HG03565 (cell line): ENCODE measurements around the gene NDUFS6.
"Not testable (repeated sequence)": the region's sequence is repeated elsewhere in the genome, so short reads cannot be mapped to it uniquely, and the experiment has no call there.

Experiments
- ATAC-seq: cut with Tn5 transposase; IDR thresholded peaks from one replicate; pipeline ENCODE4 v1.9.1; 2021; ENCODE audit warnings: mild to moderate bottlenecking, moderate library complexity; ENCODE audit not compliant: unreplicated experiment

The NDUFS6 gene

GRCh38 chr5:1814183-1815020 lies 13.2 kb downstream of the NDUFS6 start:
- ATAC-seq: no peak

GRCh38 chr5:1815071-1815786 lies 14.0 kb downstream of the NDUFS6 start:
- ATAC-seq: no peak

GRCh38 chr5:1815881-1816292 lies 14.7 kb downstream of the NDUFS6 start:
- no peak for ATAC-seq

GRCh38 chr5:1816495-1817089 lies 15.4 kb downstream of the NDUFS6 start:
- ATAC-seq: not testable (repeated sequence)

- ATAC-seq: no peak
Observed at GRCh38 chr5:1817261-1818043, 16.2 kb downstream of the NDUFS6 start.

- no peak for ATAC-seq
Observed at GRCh38 chr5:1818784-1819183, 17.6 kb downstream of the NDUFS6 start.

GRCh38 chr5:1819458-1819857 lies 18.3 kb downstream of the NDUFS6 start:
- no peak for ATAC-seq

GRCh38 chr5:1820381-1820780 lies 19.2 kb downstream of the NDUFS6 start:
- no peak for ATAC-seq

GRCh38 chr5:1820926-1821325 lies 19.7 kb downstream of the NDUFS6 start:
- ATAC-seq: no peak

GRCh38 chr5:1821862-1822261 lies 20.7 kb downstream of the NDUFS6 start:
- no peak for ATAC-seq

GRCh38 chr5:1823381-1824034 lies 22.3 kb downstream of the NDUFS6 start:
- no peak for ATAC-seq

- ATAC-seq: no peak
Observed at GRCh38 chr5:1824109-1824821, 23.1 kb downstream of the NDUFS6 start.

GRCh38 chr5:1824903-1825841 lies 24.0 kb downstream of the NDUFS6 start:
- no peak for ATAC-seq

- no peak for ATAC-seq
Observed at GRCh38 chr5:1826235-1826980, 25.2 kb downstream of the NDUFS6 start.

GRCh38 chr5:1827025-1827885 lies 26.0 kb downstream of the NDUFS6 start:
- ATAC-seq: no peak

GRCh38 chr5:1827886-1828397 lies 26.7 kb downstream of the NDUFS6 start:
- no peak for ATAC-seq
